HCT116 (cell line): ENCODE results near the gene SHISA7. TPM values are rescaled to one million over a fixed set of nuclear protein-coding genes. Genes with fewer than 3 reads are reported as not detected.
A peak's percentile ranks its signal among the peaks of the same experiment; 100 is the strongest.

Experiments
- ATF3 ChIP-seq: IDR thresholded peaks from 2 replicates; pipeline ENCODE4 v1.6.1; 2012
- CEBPB ChIP-seq: IDR thresholded peaks from 2 replicates; pipeline ENCODE4 v1.6.1; 2012; ENCODE audit warnings: low read depth
- EGR1 ChIP-seq: IDR thresholded peaks from 2 replicates; pipeline ENCODE4 v1.6.1; 2012; ENCODE audit warnings: low read depth
- ELF1 ChIP-seq: IDR thresholded peaks from 2 replicates; pipeline ENCODE4 v1.6.1; 2012; ENCODE audit warnings: low read depth, borderline replicate concordance
- EZH2 ChIP-seq: fragments of 200-600 bp; sonication (generic); IDR thresholded peaks from 2 replicates; pipeline ENCODE4 v1.6.1; 2017; ENCODE audit warnings: antibody characterized with exemption, mixed run types
- FOSL1 ChIP-seq: IDR thresholded peaks from 2 replicates; pipeline ENCODE4 v1.6.1; 2012; ENCODE audit warnings: low read depth
- MAX ChIP-seq: IDR thresholded peaks from 2 replicates; pipeline ENCODE4 v1.6.1; 2012
- POLR2A ChIP-seq: IDR thresholded peaks from 2 replicates; pipeline ENCODE4 v1.7.0; 2011; ENCODE audit warnings: borderline replicate concordance; ENCODE audit not compliant: insufficient read depth, insufficient read length; ENCODE audit errors: extremely low read depth
- POLR2AphosphoS5 ChIP-seq: IDR thresholded peaks from 2 replicates; pipeline ENCODE4 v1.6.1; 2011; ENCODE audit warnings: mild to moderate bottlenecking, low read depth, low read length, moderate library complexity
- SIN3A ChIP-seq: IDR thresholded peaks from 2 replicates; pipeline ENCODE4 v1.6.1; 2012; ENCODE audit warnings: low read depth
- SP1 ChIP-seq: IDR thresholded peaks from 2 replicates; pipeline ENCODE4 v1.6.1; 2012; ENCODE audit warnings: low read depth
- TCF7L2 ChIP-seq: IDR thresholded peaks from 2 replicates; pipeline ENCODE4 v1.7.0; 2011; ENCODE audit warnings: borderline replicate concordance, inconsistent platforms; ENCODE audit not compliant: insufficient read depth, insufficient read length; ENCODE audit errors: extremely low read depth
- YY1 ChIP-seq: IDR thresholded peaks from 2 replicates; pipeline ENCODE4 v1.6.1; 2011; ENCODE audit warnings: low read length, low read depth, moderate library complexity, mild to moderate bottlenecking; ENCODE audit not compliant: insufficient replicate concordance; ENCODE audit errors: extremely low read depth
- ZBTB33 ChIP-seq: IDR thresholded peaks from 2 replicates; pipeline ENCODE4 v1.6.1; 2011; ENCODE audit warnings: mild to moderate bottlenecking, low read length, moderate library complexity; ENCODE audit not compliant: insufficient replicate concordance; ENCODE audit errors: extremely low read depth
- total RNA-seq: library from RNA; stranded (reverse); gene quantifications from one replicate; pipeline ENCODE4 v1.2.1, GENCODE V29; 2021; ENCODE audit not compliant: unreplicated experiment

Gene SHISA7
- total RNA-seq, 1 experiment from 2014 or later: not detected

GRCh38 chr19:55467236-55468053, 24.3 kb upstream of the SHISA7 start (continued):
- TF ChIP-seq FOSL1: no peak
- TF ChIP-seq ATF3: no peak
- no peak for TF ChIP-seq ELF1
- TF ChIP-seq SIN3A: peak; percentile 64; the same call in 1 of the 2 replicates
- TF ChIP-seq POLR2A: peak; percentile 67
- TF ChIP-seq TCF7L2: no peak
- TF ChIP-seq EZH2: no peak
- TF ChIP-seq SP1: no peak
- TF ChIP-seq ZBTB33: no peak
- peak; percentile 65 for TF ChIP-seq POLR2AphosphoS5
- peak; percentile 26; the same call in 1 of the 2 replicates for TF ChIP-seq EGR1
- peak; percentile 44 for TF ChIP-seq YY1
- TF ChIP-seq CEBPB: no peak
- TF ChIP-seq MAX: peak; percentile 39; the same call in 1 of the 2 replicates
